ENCODE measurements around the gene CDH7.

GRCh38 chr18:65901522-65901921 is 150.7 kb downstream of the CDH7 start:
- no peak for TF ChIP-seq EZH2 (IDR thresholded peaks at IDR 0.05; ENCODE audit: low read length, unreplicated experiment)
- no peak for TF ChIP-seq CTCF (conservative IDR thresholded peaks at IDR 0.05; ENCODE audit: low read depth, low read length)

Measured in PC-3 (cell line).